CD4-positive, CD25-positive, alpha-beta regulatory T cell (primary cell): ENCODE measurements around the gene CAMK1. TPM values are rescaled to one million over a fixed set of nuclear protein-coding genes. Genes with fewer than 3 reads are reported as not detected.
A peak's percentile ranks its signal among the peaks of the same experiment; 100 is the strongest.

Experiments used
- ATAC-seq, 2 donors: fragments of 150-1000 bp; cut with Tn5 transposase; one replicate each; pipeline ENCODE4 v1.10.0; 2021; ENCODE audit warnings: low read depth in 2 of 2, moderate number of reproducible peaks in 2 of 2, moderate library complexity in 1 of 2
- DNase-seq, 3 donors: peaks; one replicate each; pipeline versions ENCODE4 v3.0.0 to v3.0.0-alpha.2; 2012 to 2022; ENCODE audit warnings: mixed read lengths in 1 of 3
- H3K27ac ChIP-seq: one replicate; pipeline ENCODE4 v1.7.0; 2013; ENCODE audit warnings: mild to moderate bottlenecking, low read length; ENCODE audit not compliant: insufficient read depth, poor library complexity, severe bottlenecking
- H3K27me3 ChIP-seq: one replicate; pipeline ENCODE4 v1.7.0; 2013; ENCODE audit warnings: low read length; ENCODE audit not compliant: control insufficient read depth, insufficient read depth
- H3K36me3 ChIP-seq: one replicate; pipeline ENCODE4 v1.7.0; 2013; ENCODE audit warnings: mild to moderate bottlenecking, low read length, moderate library complexity; ENCODE audit not compliant: control insufficient read depth, insufficient read depth
- H3K4me1 ChIP-seq: 2 replicates; pipeline ENCODE4 v1.7.0; 2013; ENCODE audit warnings: mild to moderate bottlenecking, low read length; ENCODE audit not compliant: insufficient read depth, control insufficient read depth, poor library complexity, severe bottlenecking
- H3K4me3 ChIP-seq: one replicate; pipeline ENCODE4 v1.7.0; 2013; ENCODE audit warnings: low read depth, mild to moderate bottlenecking, low read length, moderate library complexity
- H3K9me3 ChIP-seq, 2 experiments: 1 replicate in 1 of 2; 2 replicates in 1 of 2; pipeline ENCODE4 v1.7.0; 2013; ENCODE audit warnings: low read length in 2 of 2, mild to moderate bottlenecking in 1 of 2, moderate library complexity in 1 of 2; ENCODE audit not compliant: control insufficient read depth in 2 of 2
- H3K27ac Mint-ChIP-seq, 3 donors: one replicate each; pipeline ENCODE4 v1.8.0; 2020 to 2022; ENCODE audit warnings: mild to moderate bottlenecking in 3 of 3, mixed read lengths in 3 of 3, moderate library complexity in 2 of 3
- H3K27me3 Mint-ChIP-seq: one replicate; pipeline ENCODE4 v1.8.0; 2022; ENCODE audit warnings: mild to moderate bottlenecking, mixed read lengths
- H3K36me3 Mint-ChIP-seq: one replicate; pipeline ENCODE4 v1.8.0; 2020; ENCODE audit warnings: mixed read lengths
- H3K4me1 Mint-ChIP-seq, 4 donors: one replicate each; pipeline ENCODE4 v1.8.0; 2020 to 2022; ENCODE audit warnings: mixed read lengths in 4 of 4, mild to moderate bottlenecking in 1 of 4
- H3K4me3 Mint-ChIP-seq, 4 donors: one replicate each; pipeline ENCODE4 v1.8.0; 2020 to 2022; ENCODE audit warnings: mild to moderate bottlenecking in 4 of 4, mixed read lengths in 4 of 4, moderate library complexity in 3 of 4
- H3K9me3 Mint-ChIP-seq, 7 donors: one replicate each; pipeline ENCODE4 v1.8.0; 2020 to 2022; ENCODE audit warnings: mixed read lengths in 7 of 7, mild to moderate bottlenecking in 3 of 7, moderate library complexity in 2 of 7
- polyA plus RNA-seq, 4 donors: library from polyadenylated mRNA; unstranded; fragments of 300-500 nt; fragmentation: Illumina TruSeq; gene quantifications; one replicate each; pipeline ENCODE4 v1.2.3, GENCODE V29; 2021
- total RNA-seq: library from RNA; stranded (reverse); gene quantifications from one replicate; pipeline ENCODE4 v1.2.3, GENCODE V29; 2022

Gene CAMK1
- total and polyA plus RNA-seq, 5 donors from 2014 or later, result 4.5 to 13.7 (median 5.6) TPM

- no peak for ATAC-seq
- Mint-ChIP-seq H3K4me1 (peaks cover 0 to 35% (median 21%) of the 10 kb centered on the region in 4 donors), H3K9me3 (peaks cover 0 to 2% (median 0%) of the 10 kb centered on the region in 7 donors), H3K36me3 (peaks cover 8% of the 10 kb centered on the region), H3K27me3 (peaks cover 5% of the 10 kb centered on the region), H3K4me3 (peak overlapping the region in 2 of 4 donors; percentile 47 to 84), H3K27ac (peak overlapping the region in 2 of 3 donors; percentile 76 to 87)
- no peak overlapping the region for H3K4me3 ChIP-seq
- H3K9me3 ChIP-seq, result no peaks in the 10 kb centered on the region
- H3K4me1 ChIP-seq, result peaks cover 18% of the 10 kb centered on the region
- H3K27me3 ChIP-seq, result no peaks in the 10 kb centered on the region
- no peak overlapping the region for H3K27ac ChIP-seq
- H3K36me3 ChIP-seq, result no peaks in the 10 kb centered on the region
- no peak for DNase-seq
Measured at GRCh38 chr3:9768141-9768775, 1.5 kb downstream of the CAMK1 start.

DNA sequence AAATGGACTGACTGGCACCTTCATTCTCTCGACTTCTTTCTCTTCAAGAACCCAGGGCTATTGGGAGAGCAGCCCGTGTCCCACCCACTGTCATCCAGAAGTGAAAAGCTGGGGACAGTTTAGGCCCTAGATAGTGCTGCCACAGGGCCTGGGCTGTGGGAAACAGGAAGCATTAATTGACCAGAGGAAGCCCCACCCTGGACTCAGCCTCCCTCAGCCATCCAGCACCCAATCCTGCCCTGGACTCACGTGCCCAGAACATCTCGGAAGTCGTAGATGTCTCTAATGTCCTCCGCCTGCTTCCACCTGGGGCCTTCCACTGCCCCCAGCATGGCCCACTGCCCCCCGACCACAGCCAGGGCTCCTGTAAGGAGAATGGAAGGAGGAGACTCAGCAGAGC, 2.3 kb downstream of the CAMK1 start:
- Mint-ChIP-seq H3K27me3 (peaks cover 5% of the 10 kb centered on the region), H3K4me3 (peak overlapping the region in 2 of 4 donors; percentile 27 to 28), H3K4me1 (peaks cover 0 to 35% (median 21%) of the 10 kb centered on the region in 4 donors), H3K27ac (peak overlapping the region in 2 of 3 donors; percentile 78 to 85), H3K9me3 (peaks cover 0 to 2% (median 0%) of the 10 kb centered on the region in 7 donors), H3K36me3 (peaks cover 8% of the 10 kb centered on the region)
- H3K9me3 ChIP-seq, result no peaks in the 10 kb centered on the region
- H3K27me3 ChIP-seq, result no peaks in the 10 kb centered on the region
- DNase-seq (no peak), ATAC-seq (no peak)
- no peak overlapping the region for H3K27ac ChIP-seq
- no peak overlapping the region for H3K4me3 ChIP-seq
- H3K36me3 ChIP-seq, result no peaks in the 10 kb centered on the region
- H3K4me1 ChIP-seq, result peaks cover 18% of the 10 kb centered on the region

DNA sequence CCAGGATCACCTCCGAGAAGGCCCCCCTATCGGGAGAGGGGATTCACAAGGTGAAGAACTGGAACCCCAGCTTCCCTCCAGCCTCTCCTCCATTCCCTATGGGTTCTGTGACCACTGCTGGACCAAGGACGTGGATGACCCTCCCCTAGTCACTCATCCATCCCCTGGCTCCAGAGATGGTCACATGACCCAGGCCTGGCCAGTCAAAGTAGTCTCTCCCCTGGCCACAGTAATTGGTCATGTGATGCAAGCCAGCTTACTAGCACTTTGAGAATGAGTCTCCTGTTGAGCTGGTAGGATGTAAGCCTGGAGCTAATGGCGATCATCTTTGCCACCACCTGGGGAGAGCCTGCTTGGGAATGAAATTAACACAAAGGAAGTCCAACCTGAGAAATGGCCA, 3.9 kb downstream of the CAMK1 start:
- H3K4me3 Mint-ChIP-seq, result no peak overlapping the region
- H3K27me3 ChIP-seq, result no peaks in the 10 kb centered on the region
- H3K9me3 Mint-ChIP-seq, result peaks cover 0 to 2% (median 0%) of the 10 kb centered on the region in 7 donors
- no peak overlapping the region for H3K4me3 ChIP-seq
- peaks cover 18% of the 10 kb centered on the region for H3K4me1 ChIP-seq
- H3K27ac Mint-ChIP-seq, result no peak overlapping the region
- no peak overlapping the region for H3K27ac ChIP-seq
- peaks cover 2% of the 10 kb centered on the region for H3K27me3 Mint-ChIP-seq
- H3K36me3 Mint-ChIP-seq, result peaks cover 11% of the 10 kb centered on the region
- no peak for ATAC-seq
- no peaks in the 10 kb centered on the region for H3K36me3 ChIP-seq
- H3K4me1 Mint-ChIP-seq, result peaks cover 0 to 36% (median 23%) of the 10 kb centered on the region in 4 donors
- DNase-seq, result no peak
- H3K9me3 ChIP-seq, result no peaks in the 10 kb centered on the region

DNA sequence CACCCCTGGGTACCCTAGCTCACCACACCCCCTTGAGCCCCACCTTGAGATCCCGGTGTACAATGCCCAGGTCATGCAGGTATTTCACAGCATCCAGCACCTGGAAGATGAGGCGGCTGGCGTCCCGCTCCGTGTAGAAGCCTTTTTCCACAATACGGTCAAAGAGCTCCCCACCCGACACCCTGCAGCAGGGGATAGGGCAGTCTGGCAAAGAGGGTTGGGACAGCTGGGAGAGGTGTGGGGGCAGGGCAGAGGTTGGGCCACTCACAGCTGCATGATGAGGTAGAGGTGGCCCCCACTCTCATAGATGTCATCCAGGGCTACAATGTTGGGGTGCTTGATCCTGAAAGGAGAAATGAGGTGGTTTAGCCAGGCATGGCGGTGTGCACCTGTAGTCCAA, 6.9 kb downstream of the CAMK1 start:
- Mint-ChIP-seq H3K4me3 (no peak overlapping the region), H3K27me3 (no peaks in the 10 kb centered on the region), H3K4me1 (peaks cover 0 to 14% (median 9%) of the 10 kb centered on the region in 4 donors), H3K36me3 (peaks cover 32% of the 10 kb centered on the region), H3K9me3 (peaks cover 0 to 2% (median 0%) of the 10 kb centered on the region in 7 donors), H3K27ac (no peak overlapping the region)
- H3K9me3 ChIP-seq, result no peaks in the 10 kb centered on the region
- no peaks in the 10 kb centered on the region for H3K27me3 ChIP-seq
- H3K36me3 ChIP-seq, result peaks cover 16% of the 10 kb centered on the region
- H3K4me1 ChIP-seq, result no peaks in the 10 kb centered on the region
- H3K27ac ChIP-seq, result no peak overlapping the region
- no peak for DNase-seq
- H3K4me3 ChIP-seq, result no peak overlapping the region
- ATAC-seq, result no peak

GRCh38 chr3:9761919-9762318, 7.8 kb downstream of the CAMK1 start:
- no peak for DNase-seq
- H3K9me3 ChIP-seq, result no peaks in the 10 kb centered on the region

GRCh38 chr3:9760779-9761505, 8.8 kb downstream of the CAMK1 start:
- Mint-ChIP-seq H3K27ac (peak overlapping the region in 1 of 3 donors; percentile 73), H3K4me3 (no peak overlapping the region), H3K9me3 (peaks cover 0 to 2% (median 0%) of the 10 kb centered on the region in 7 donors), H3K4me1 (peaks cover 0 to 7% (median 3%) of the 10 kb centered on the region in 4 donors), H3K36me3 (peaks cover 28% of the 10 kb centered on the region), H3K27me3 (no peaks in the 10 kb centered on the region)
- Histone ChIP-seq H3K27me3 (no peaks in the 10 kb centered on the region), H3K36me3 (peaks cover 29% of the 10 kb centered on the region), H3K27ac (no peak overlapping the region), H3K9me3 (no peaks in the 10 kb centered on the region), H3K4me1 (no peaks in the 10 kb centered on the region), H3K4me3 (no peak overlapping the region)
- DNase-seq (no peak), ATAC-seq (no peak)

More at GRCh38 chr3:9761919-9762318, 7.8 kb downstream of the CAMK1 start:
- Mint-ChIP-seq H3K36me3 (peaks cover 31% of the 10 kb centered on the region), H3K4me3 (no peak overlapping the region), H3K27me3 (no peaks in the 10 kb centered on the region), H3K9me3 (peaks cover 0 to 2% (median 0%) of the 10 kb centered on the region in 7 donors), H3K4me1 (peaks cover 0 to 10% (median 4%) of the 10 kb centered on the region in 4 donors), H3K27ac (no peak overlapping the region)
- Histone ChIP-seq H3K4me1 (no peaks in the 10 kb centered on the region), H3K36me3 (peaks cover 20% of the 10 kb centered on the region), H3K27me3 (no peaks in the 10 kb centered on the region), H3K4me3 (no peak overlapping the region), H3K27ac (no peak overlapping the region)
- ATAC-seq, result no peak

- H3K4me1 Mint-ChIP-seq, result peaks cover 6 to 26% (median 16%) of the 10 kb centered on the region in 4 donors
- Histone ChIP-seq H3K36me3 (peaks cover 37% of the 10 kb centered on the region), H3K9me3 (no peaks in the 10 kb centered on the region), H3K27ac (no peak overlapping the region), H3K27me3 (no peaks in the 10 kb centered on the region), H3K4me3 (no peak overlapping the region), H3K4me1 (peaks cover 9% of the 10 kb centered on the region)
- H3K4me3 Mint-ChIP-seq, result no peak overlapping the region
- peaks cover 31% of the 10 kb centered on the region for H3K36me3 Mint-ChIP-seq
- peaks cover 0 to 2% (median 0%) of the 10 kb centered on the region in 7 donors for H3K9me3 Mint-ChIP-seq
- DNase-seq (no peak), ATAC-seq (no peak)
- H3K27ac Mint-ChIP-seq, result peak overlapping the region in 1 of 3 donors; percentile 47
- no peaks in the 10 kb centered on the region for H3K27me3 Mint-ChIP-seq
Measured at GRCh38 chr3:9757427-9757826, 12.3 kb downstream of the CAMK1 start.
